Gastrocnemius medialis (tissue), 4 donors: ENCODE data around the gene COQ5. TPM values are rescaled to one million over a fixed set of nuclear protein-coding genes. Genes with fewer than 3 reads are reported as not detected.
A peak's percentile ranks its signal among the peaks of the same experiment; 100 is the strongest.
"Not testable (repeated sequence)": the region's sequence is repeated elsewhere in the genome, so short reads cannot be mapped to it uniquely, and the experiment has no call there.

Experiments
- ATAC-seq, 2 donors: fragments of 150-250 bp; one replicate each; pipeline ENCODE4 v1.9.1; 2016
- DNase-seq, 2 donors: peaks; one replicate each; pipeline ENCODE4 v3.0.0-alpha.2; 2019
- H3K27ac ChIP-seq, 4 donors: fragments of 200-600 bp; sonication (generic); 1 replicate in 1 of 4; 2 replicates in 3 of 4; pipeline ENCODE4 v1.5.1; 2016 to 2018; ENCODE audit warnings: mild to moderate bottlenecking in 2 of 4, moderate library complexity in 1 of 4
- H3K27me3 ChIP-seq, 3 donors: fragments of 200-600 bp; sonication (generic) in 2 of 3; 1 replicate in 1 of 3; 2 replicates in 2 of 3; pipeline versions ENCODE4 v1.5.1 to v1.6.0; 2016 to 2019; ENCODE audit warnings: mild to moderate bottlenecking in 1 of 3, moderate library complexity in 1 of 3
- H3K36me3 ChIP-seq, 2 donors: fragments of 200-600 bp; sonication (generic) in 1 of 2; one replicate each; pipeline ENCODE4 v1.5.1; 2017 to 2018
- H3K4me1 ChIP-seq, 2 donors: fragments of 200-600 bp; sonication (generic) in 1 of 2; one replicate each; pipeline ENCODE4 v1.5.1; 2016 to 2017; ENCODE audit warnings: mild to moderate bottlenecking in 2 of 2
- H3K4me3 ChIP-seq, 4 donors: fragments of 200-600 bp; sonication (generic) in 3 of 4; 1 replicate in 1 of 4; 2 replicates in 3 of 4; pipeline ENCODE4 v1.5.1; 2016 to 2019; ENCODE audit warnings: mild to moderate bottlenecking in 2 of 4
- H3K9me3 ChIP-seq, 3 donors: fragments of 200-600 bp; sonication (generic) in 2 of 3; 1 replicate in 1 of 3; 2 replicates in 2 of 3; pipeline ENCODE4 v1.5.1; 2016 to 2019
- CTCF ChIP-seq, 5 experiments: fragments of 450-650 bp in 3 of 5; fragments of 200-600 bp in 2 of 5; sonication (generic) in 2 of 5; IDR thresholded peaks in 4 of 5; conservative IDR thresholded peaks in 1 of 5; 1 replicate in 4 of 5; 2 replicates in 1 of 5; pipeline ENCODE4 v1.5.1; 2016 to 2019; ENCODE audit warnings: antibody characterized with exemption in 5 of 5, mild to moderate bottlenecking in 3 of 5, moderate library complexity in 3 of 5
- POLR2A ChIP-seq, 2 donors: fragments of 450-650 bp; IDR thresholded peaks; one replicate each; pipeline ENCODE4 v1.6.1; 2017; ENCODE audit warnings: antibody characterized with exemption in 2 of 2, mild to moderate bottlenecking in 2 of 2, moderate library complexity in 2 of 2
- in situ Hi-C, 4 donors: fragments of 200-750 bp; cut with MboI; loops; one replicate each; pipeline versions ENCODE4 v1.15.0 to v1.8.0; 2017; ENCODE audit warnings: low sequenced_read_pairs in 4 of 4
- intact Hi-C: fragments of 100-400 bp; cut with DNase I; formaldehyde crosslinking; loops from one replicate; pipeline ENCODE4 v1.15.1; 2023; ENCODE audit warnings: low total_unique reads
- total RNA-seq, 4 donors: library from RNA; depleted of rRNA; stranded (reverse); fragments of >200 nt; gene quantifications; one replicate each; pipeline versions ENCODE4 v1.1.0 to v1.2.3, GENCODE V29; 2016

COQ5 gene
- total RNA-seq, 4 donors from 2014 or later: 34.5 to 47.3 (median 39.2) TPM

GRCh38 chr12:120532701-120533238 lies 3.8 kb upstream of the COQ5 start:
- H3K4me1 ChIP-seq: peaks cover 29 to 31% of the 10 kb centered on the region in 2 donors
- no peaks in the 10 kb centered on the region for H3K27me3 ChIP-seq
- ATAC-seq (no peak), DNase-seq (no peak)
- intact Hi-C loops (loop anchor here (10.0 kb wide), 1 partner anchor 872 kb away; the partner anchor contains the start of gene RNF34), in situ Hi-C loops (no loop called here)
- no peaks in the 10 kb centered on the region for H3K36me3 ChIP-seq
- H3K4me3 ChIP-seq: no peak overlapping the region
- no peak for TF ChIP-seq POLR2A (IDR thresholded peaks at IDR 0.05)
- no peak for TF ChIP-seq CTCF (IDR thresholded peaks at IDR 0.05 in 4 of 5, conservative IDR thresholded peaks at IDR 0.05 in 1 of 5)
- no peak overlapping the region for H3K27ac ChIP-seq
- no peaks in the 10 kb centered on the region for H3K9me3 ChIP-seq

- peak overlapping the region in 1 of 4 donors; percentile 87 for H3K4me3 ChIP-seq
- ATAC-seq, DNase-seq, H3K27me3 ChIP-seq, in situ Hi-C loops, H3K36me3 ChIP-seq, H3K9me3 ChIP-seq, H3K4me1 ChIP-seq: not testable (repeated sequence)
- intact Hi-C loops: loop anchor here (10.0 kb wide), 1 partner anchor 874 kb away; the partner anchor contains the start of gene RNF34
- H3K27ac ChIP-seq: peak overlapping the region in 3 of 4 donors; percentile 95 to 97 (median 97)
These were observed 1.4 kb upstream of the COQ5 start for GRCh38 chr12:120530418-120530761.

DNA sequence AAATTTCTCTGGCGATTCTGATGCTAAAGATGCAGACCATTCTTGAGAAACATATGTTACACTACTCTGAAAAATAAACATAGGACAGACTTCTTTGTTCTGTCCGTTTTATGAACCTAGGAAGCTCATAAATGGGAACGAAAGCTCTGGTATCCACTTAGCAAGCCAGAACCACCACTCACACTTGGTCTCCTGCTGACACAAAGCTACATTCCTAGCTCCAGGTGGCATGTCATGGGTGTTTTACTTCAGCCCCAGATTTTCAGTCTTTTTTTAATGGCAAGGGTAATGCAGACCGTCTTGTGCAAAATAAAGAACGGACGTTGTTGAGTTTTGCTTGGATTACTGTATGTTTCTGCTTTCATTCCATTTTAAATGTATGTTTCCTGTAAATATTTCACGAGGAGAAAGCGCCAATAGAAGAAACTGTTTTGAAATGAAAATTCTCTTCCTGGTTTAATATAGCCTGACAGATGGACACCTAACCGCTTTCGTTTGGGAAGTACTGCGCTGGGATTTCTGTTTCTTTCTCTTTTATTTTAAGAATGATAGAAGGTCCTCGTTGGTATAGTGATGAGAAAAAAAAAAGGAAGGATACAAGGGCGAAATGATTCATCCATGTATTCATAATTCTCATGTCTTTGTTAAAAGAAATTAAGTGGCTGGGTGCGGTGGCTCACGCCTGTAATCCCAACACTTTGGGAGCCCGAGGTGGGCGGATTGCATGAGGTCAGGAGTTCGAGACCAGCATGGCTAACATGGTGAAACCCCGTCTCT lies 871 bp upstream of the COQ5 start:
- peak overlapping the region; percentile 72 to 93 (median 87) for H3K4me3 ChIP-seq
- H3K9me3 ChIP-seq: no peaks in the 10 kb centered on the region
- ATAC-seq: peak; percentile 27 to 40
- TF ChIP-seq CTCF (IDR thresholded peaks at IDR 0.05 in 4 of 5, conservative IDR thresholded peaks at IDR 0.05 in 1 of 5) (no peak), POLR2A (IDR thresholded peaks at IDR 0.05) (no peak)
- peaks cover 5 to 9% of the 10 kb centered on the region in 2 donors for H3K4me1 ChIP-seq
- H3K27ac ChIP-seq: peak overlapping the region; percentile 89 to 97 (median 96)
- in situ Hi-C loops (no loop called here), intact Hi-C loops (loop anchor here (2.0 to 10.0 kb wide), 3 partner anchors 33 to 875 kb away; partner anchors contain the start of genes COX6A1, DYNLL1 and RNF34)
- no peak for DNase-seq
- no peaks in the 10 kb centered on the region for H3K36me3 ChIP-seq
- H3K27me3 ChIP-seq: no peaks in the 10 kb centered on the region

DNA sequence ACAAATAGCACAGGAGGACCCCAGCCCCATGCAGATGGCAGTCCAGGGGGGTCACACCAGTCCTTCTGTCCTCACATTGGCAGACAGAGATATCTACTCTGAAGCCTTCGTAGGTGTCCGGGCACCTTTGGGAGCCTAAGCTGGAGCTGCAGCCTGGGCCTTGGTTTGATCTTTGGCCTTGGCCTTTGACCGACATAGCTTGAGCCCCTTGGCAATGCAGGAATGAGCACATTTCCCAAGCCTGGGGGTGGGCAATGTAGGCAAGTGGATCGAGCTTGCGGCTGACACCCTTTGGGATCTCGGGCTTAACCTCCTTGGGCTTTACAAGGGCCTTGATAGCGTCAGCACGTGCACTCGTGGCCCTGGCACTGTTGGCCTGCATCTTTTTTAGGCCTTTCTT lies 6.4 kb downstream of the COQ5 start:
- intact Hi-C loops: no loop called here

DNA sequence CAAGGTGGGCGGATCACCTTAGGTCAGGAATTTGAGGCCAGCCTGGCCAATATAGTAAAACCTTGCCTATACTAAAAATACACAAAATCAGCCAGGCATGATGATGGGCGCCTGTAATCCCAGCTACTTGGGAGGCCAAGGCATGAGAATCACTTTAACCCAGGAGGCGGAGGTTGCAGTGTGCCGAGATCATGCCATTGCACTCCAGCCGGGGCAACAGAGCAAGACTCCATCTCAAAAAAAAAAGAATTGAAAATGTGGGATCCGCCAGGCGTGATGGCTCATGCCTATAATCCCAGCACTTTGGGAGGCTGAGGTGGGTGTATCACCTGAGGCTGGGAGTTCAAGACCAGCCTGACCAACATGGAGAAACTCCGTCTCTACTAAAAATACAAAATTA lies 9.6 kb downstream of the COQ5 start:
- H3K27me3 ChIP-seq, in situ Hi-C loops, ATAC-seq, intact Hi-C loops, DNase-seq, H3K9me3 ChIP-seq, H3K4me1 ChIP-seq, H3K27ac ChIP-seq, H3K4me3 ChIP-seq: not testable (repeated sequence)
- peaks cover 0 to 23% of the 10 kb centered on the region in 2 donors for H3K36me3 ChIP-seq

More for the DNA sequence above, 6.4 kb downstream of the COQ5 start:
- ATAC-seq: no peak
- no peak for TF ChIP-seq POLR2A (IDR thresholded peaks at IDR 0.05)
- no peak for TF ChIP-seq CTCF (IDR thresholded peaks at IDR 0.05 in 4 of 5, conservative IDR thresholded peaks at IDR 0.05 in 1 of 5)
- Histone ChIP-seq H3K27ac (no peak overlapping the region), H3K9me3 (no peaks in the 10 kb centered on the region), H3K4me1 (no peaks in the 10 kb centered on the region), H3K27me3 (no peaks in the 10 kb centered on the region), H3K36me3 (no peaks in the 10 kb centered on the region), H3K4me3 (no peak overlapping the region)
- in situ Hi-C loops: no loop called here
- DNase-seq: no peak
